ENCODE results near the gene ZNF358.
A peak's percentile ranks its signal among the peaks of the same experiment; 100 is the strongest.

The ZNF358 gene

GRCh38 chr19:7552781-7553180 is 36.9 kb downstream of the ZNF358 start:
- FAIRE-seq (no peak), DNase-seq (ENCODE audit: insufficient read length, low spot score) (peak; percentile 63)
- TF ChIP-seq PAX5 (IDR thresholded peaks at IDR 0.05; ENCODE audit: insufficient read depth, low read length, severe bottlenecking) = no peak
- no peak for TF ChIP-seq POLR2A (IDR thresholded peaks at IDR 0.05; ENCODE audit: low read depth, low read length)
- TF ChIP-seq SPI1 (IDR thresholded peaks at IDR 0.05; ENCODE audit: low read depth, low read length) = no peak
- TF ChIP-seq POLR2AphosphoS5 (IDR thresholded peaks at IDR 0.05; ENCODE audit: low read depth, low read length) = no peak
- no peak for TF ChIP-seq POU2F2 (IDR thresholded peaks at IDR 0.05; ENCODE audit: low read depth, low read length)
- TF ChIP-seq TAF1 (IDR thresholded peaks at IDR 0.05; ENCODE audit: low read depth, low read length) = no peak

DNA sequence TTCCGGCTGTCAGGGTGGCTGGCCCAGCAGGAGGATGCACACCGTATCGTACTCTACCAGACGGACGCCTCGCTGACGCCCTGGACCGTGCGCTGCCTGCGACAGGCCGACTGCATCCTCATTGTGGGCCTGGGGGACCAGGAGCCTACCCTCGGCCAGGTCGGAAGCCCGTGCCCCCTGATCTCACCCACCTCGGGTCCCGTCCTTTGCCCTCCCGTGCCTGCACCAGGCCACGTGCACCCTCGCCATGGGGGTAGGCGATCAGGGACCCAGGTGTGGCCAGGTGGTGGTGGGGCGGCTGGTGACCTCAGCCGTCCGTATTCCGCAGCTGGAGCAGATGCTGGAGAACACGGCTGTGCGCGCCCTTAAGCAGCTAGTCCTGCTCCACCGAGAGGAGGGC is 38.7 kb downstream of the ZNF358 start:
- no peak for TF ChIP-seq TAF1 (IDR thresholded peaks at IDR 0.05; ENCODE audit: low read depth, low read length)
- TF ChIP-seq PAX5 (IDR thresholded peaks at IDR 0.05; ENCODE audit: insufficient read depth, low read length, severe bottlenecking) = no peak
- TF ChIP-seq POLR2AphosphoS5 (IDR thresholded peaks at IDR 0.05; ENCODE audit: low read depth, low read length) = no peak
- no peak for TF ChIP-seq SPI1 (IDR thresholded peaks at IDR 0.05; ENCODE audit: low read depth, low read length)
- no peak for TF ChIP-seq POLR2A (IDR thresholded peaks at IDR 0.05; ENCODE audit: low read depth, low read length)
- no peak for TF ChIP-seq POU2F2 (IDR thresholded peaks at IDR 0.05; ENCODE audit: low read depth, low read length)
- DNase-seq (ENCODE audit: insufficient read length, low spot score) = no peak
- no peak for FAIRE-seq

DNA sequence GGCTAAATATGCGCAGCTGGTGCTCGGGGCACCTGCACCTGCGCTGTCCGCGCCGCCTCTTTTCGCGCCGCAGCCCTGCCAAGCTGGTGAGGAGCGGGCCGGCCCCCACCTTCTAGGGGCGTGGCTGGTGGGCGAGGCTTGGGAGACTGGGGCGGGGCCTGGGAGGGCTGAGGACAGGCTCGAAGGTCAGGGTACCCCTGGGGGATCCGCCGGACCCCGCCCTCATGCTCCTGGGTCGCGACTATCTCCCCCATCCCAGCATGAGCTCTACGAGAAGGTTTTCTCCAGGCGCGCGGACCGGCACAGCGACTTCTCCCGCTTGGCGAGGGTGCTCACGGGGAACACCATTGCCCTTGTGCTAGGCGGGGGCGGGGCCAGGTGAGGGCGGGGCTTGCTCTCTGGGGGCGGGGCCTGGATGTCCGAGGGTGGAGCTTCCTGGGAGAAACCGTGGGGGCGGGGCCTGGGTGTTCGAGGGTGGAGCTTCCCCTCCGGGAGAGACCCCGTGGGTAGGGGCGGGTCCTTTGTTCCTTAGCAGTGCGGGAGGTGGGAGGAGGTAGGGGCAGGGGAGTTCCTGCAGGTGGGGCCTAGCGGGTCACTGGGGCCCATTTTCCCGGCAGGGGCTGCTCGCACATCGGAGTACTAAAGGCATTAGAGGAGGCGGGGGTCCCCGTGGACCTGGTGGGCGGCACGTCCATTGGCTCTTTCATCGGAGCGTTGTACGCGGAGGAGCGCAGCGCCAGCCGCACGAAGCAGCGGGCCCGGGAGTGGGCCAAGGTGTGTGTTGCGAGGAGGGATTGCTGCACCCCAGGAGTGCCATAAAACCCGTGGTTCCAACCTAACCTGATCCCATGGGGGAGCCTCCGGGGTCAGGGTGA is 39.3 kb downstream of the ZNF358 start:
- TF ChIP-seq TAF1 (IDR thresholded peaks at IDR 0.05; ENCODE audit: low read depth, low read length) (no peak), POU2F2 (IDR thresholded peaks at IDR 0.05; ENCODE audit: low read depth, low read length) (no peak), POLR2AphosphoS5 (IDR thresholded peaks at IDR 0.05; ENCODE audit: low read depth, low read length) (no peak), PAX5 (IDR thresholded peaks at IDR 0.05; ENCODE audit: insufficient read depth, low read length, severe bottlenecking) (no peak), SPI1 (IDR thresholded peaks at IDR 0.05; ENCODE audit: low read depth, low read length) (no peak), POLR2A (IDR thresholded peaks at IDR 0.05; ENCODE audit: low read depth, low read length) (no peak)
- no peak for FAIRE-seq
- peak; percentile 61 for DNase-seq (ENCODE audit: insufficient read length, low spot score)

GRCh38 chr19:7556696-7557315 is 40.9 kb downstream of the ZNF358 start:
- DNase-seq (ENCODE audit: insufficient read length, low spot score) = no peak
- TF ChIP-seq POLR2A (IDR thresholded peaks at IDR 0.05; ENCODE audit: low read depth, low read length) = no peak
- TF ChIP-seq PAX5 (IDR thresholded peaks at IDR 0.05; ENCODE audit: insufficient read depth, low read length, severe bottlenecking) = no peak
- TF ChIP-seq SPI1 (IDR thresholded peaks at IDR 0.05; ENCODE audit: low read depth, low read length) = no peak
- TF ChIP-seq TAF1 (IDR thresholded peaks at IDR 0.05; ENCODE audit: low read depth, low read length) = no peak
- FAIRE-seq = no peak

DNA sequence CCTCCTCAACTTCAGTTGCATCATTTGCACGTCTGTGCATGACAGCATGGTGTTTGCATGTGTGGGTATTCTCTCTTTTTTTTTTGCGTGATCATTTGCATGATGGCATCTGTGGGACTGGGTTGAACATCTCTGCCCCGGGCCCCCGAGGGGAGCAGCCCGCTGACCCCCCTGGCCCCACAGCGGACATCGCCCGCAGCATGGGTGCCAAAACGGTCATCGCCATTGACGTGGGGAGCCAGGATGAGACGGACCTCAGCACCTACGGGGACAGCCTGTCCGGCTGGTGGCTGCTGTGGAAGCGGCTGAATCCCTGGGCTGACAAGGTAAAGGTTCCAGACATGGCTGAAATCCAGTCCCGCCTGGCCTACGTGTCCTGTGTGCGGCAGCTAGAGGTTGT is 42.8 kb downstream of the ZNF358 start:
- TF ChIP-seq PAX5 (IDR thresholded peaks at IDR 0.05; ENCODE audit: insufficient read depth, low read length, severe bottlenecking) (no peak), SPI1 (IDR thresholded peaks at IDR 0.05; ENCODE audit: low read depth, low read length) (no peak)
- DNase-seq (ENCODE audit: insufficient read length, low spot score) (no peak), FAIRE-seq (no peak)

GRCh38 chr19:7559102-7559501 is 43.2 kb downstream of the ZNF358 start:
- FAIRE-seq = no peak
- TF ChIP-seq POLR2A (IDR thresholded peaks at IDR 0.05; ENCODE audit: low read depth, low read length) = no peak
- no peak for TF ChIP-seq TAF1 (IDR thresholded peaks at IDR 0.05; ENCODE audit: low read depth, low read length)
- no peak for TF ChIP-seq PAX5 (IDR thresholded peaks at IDR 0.05; ENCODE audit: insufficient read depth, low read length, severe bottlenecking)
- no peak for TF ChIP-seq POU2F2 (IDR thresholded peaks at IDR 0.05; ENCODE audit: low read depth, low read length)
- TF ChIP-seq POLR2AphosphoS5 (IDR thresholded peaks at IDR 0.05; ENCODE audit: low read depth, low read length) = no peak
- no peak for TF ChIP-seq SPI1 (IDR thresholded peaks at IDR 0.05; ENCODE audit: low read depth, low read length)
- DNase-seq (ENCODE audit: insufficient read length, low spot score) = no peak

GRCh38 chr19:7560255-7560654 is 44.4 kb downstream of the ZNF358 start:
- no peak for DNase-seq (ENCODE audit: insufficient read length, low spot score)
- no peak for FAIRE-seq
- no peak for TF ChIP-seq POU2F2 (IDR thresholded peaks at IDR 0.05; ENCODE audit: low read depth, low read length)
- TF ChIP-seq POLR2AphosphoS5 (IDR thresholded peaks at IDR 0.05; ENCODE audit: low read depth, low read length) = no peak
- TF ChIP-seq POLR2A (IDR thresholded peaks at IDR 0.05; ENCODE audit: low read depth, low read length) = no peak
- TF ChIP-seq TAF1 (IDR thresholded peaks at IDR 0.05; ENCODE audit: low read depth, low read length) = no peak
- no peak for TF ChIP-seq SPI1 (IDR thresholded peaks at IDR 0.05; ENCODE audit: low read depth, low read length)
- TF ChIP-seq PAX5 (IDR thresholded peaks at IDR 0.05; ENCODE audit: insufficient read depth, low read length, severe bottlenecking) = no peak

DNA sequence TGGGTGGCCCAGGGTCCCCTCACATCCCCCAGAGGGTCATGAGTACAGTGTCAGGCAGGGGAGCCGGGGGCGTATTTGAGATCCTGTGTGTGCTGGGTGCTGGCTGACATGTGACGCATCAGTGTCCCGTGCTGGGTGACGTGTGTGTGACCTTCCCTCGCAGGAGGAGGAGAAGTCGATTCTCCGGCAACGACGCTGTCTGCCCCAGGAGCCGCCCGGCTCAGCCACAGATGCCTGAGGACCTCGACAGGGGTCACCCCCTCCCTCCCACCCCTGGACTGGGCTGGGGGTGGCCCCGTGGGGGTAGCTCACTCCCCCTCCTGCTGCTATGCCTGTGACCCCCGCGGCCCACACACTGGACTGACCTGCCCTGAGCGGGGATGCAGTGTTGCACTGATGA is 45.4 kb downstream of the ZNF358 start:
- TF ChIP-seq PAX5 (IDR thresholded peaks at IDR 0.05; ENCODE audit: insufficient read depth, low read length, severe bottlenecking) = no peak
- no peak for TF ChIP-seq POLR2AphosphoS5 (IDR thresholded peaks at IDR 0.05; ENCODE audit: low read depth, low read length)
- no peak for TF ChIP-seq SPI1 (IDR thresholded peaks at IDR 0.05; ENCODE audit: low read depth, low read length)
- TF ChIP-seq TAF1 (IDR thresholded peaks at IDR 0.05; ENCODE audit: low read depth, low read length) = no peak
- TF ChIP-seq POLR2A (IDR thresholded peaks at IDR 0.05; ENCODE audit: low read depth, low read length) = no peak
- TF ChIP-seq POU2F2 (IDR thresholded peaks at IDR 0.05; ENCODE audit: low read depth, low read length) = no peak
- DNase-seq (ENCODE audit: insufficient read length, low spot score) (no peak), FAIRE-seq (no peak)

DNA sequence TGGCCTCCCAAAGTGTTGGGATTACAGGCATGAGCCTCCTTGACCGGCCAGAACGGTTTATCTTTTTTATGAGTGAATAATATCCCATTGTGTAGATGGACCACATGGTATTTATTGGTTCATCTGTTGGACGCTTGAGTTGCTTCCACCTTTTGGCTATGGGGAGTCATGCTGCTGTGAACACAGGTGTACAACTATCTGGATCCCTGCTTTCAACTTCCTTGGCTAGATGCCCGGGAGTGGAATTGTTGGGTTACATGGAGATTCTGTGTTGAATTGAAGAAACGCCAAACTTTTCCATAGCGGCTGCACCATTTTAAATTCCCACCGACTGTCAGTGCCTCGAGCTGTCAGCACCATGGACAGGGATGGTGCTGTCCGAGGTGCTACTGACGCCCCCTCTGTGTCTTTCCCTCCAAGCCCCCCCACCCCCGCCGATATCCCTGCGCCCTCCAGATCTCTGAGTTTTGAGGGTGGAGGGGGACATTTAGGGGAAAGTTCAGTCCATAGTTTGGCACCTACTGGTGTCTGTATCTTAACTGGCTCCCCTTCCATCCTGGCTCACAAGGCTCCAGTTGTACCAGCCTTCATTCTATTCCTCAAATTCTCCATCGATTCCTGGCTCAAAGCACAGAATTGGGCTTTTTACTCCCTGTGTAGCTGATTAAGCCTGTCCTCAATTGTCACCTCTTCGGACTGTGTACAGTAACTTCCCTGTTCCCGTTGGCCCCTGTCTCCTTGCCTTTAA is 46.9 kb downstream of the ZNF358 start:
- no peak for FAIRE-seq

More for the DNA sequence above, 46.9 kb downstream of the ZNF358 start:
- DNase-seq (ENCODE audit: insufficient read length, low spot score) = no peak
- TF ChIP-seq SPI1 (IDR thresholded peaks at IDR 0.05; ENCODE audit: low read depth, low read length) = no peak
- TF ChIP-seq POLR2AphosphoS5 (IDR thresholded peaks at IDR 0.05; ENCODE audit: low read depth, low read length) = no peak
- TF ChIP-seq POU2F2 (IDR thresholded peaks at IDR 0.05; ENCODE audit: low read depth, low read length) = no peak
- no peak for TF ChIP-seq POLR2A (IDR thresholded peaks at IDR 0.05; ENCODE audit: low read depth, low read length)
- TF ChIP-seq PAX5 (IDR thresholded peaks at IDR 0.05; ENCODE audit: insufficient read depth, low read length, severe bottlenecking) = no peak
- TF ChIP-seq TAF1 (IDR thresholded peaks at IDR 0.05; ENCODE audit: low read depth, low read length) = no peak
